Activated naive CD4-positive, alpha-beta T cell treated with anti-CD3 and anti-CD28 coated beads, Interleukin-2, amount 50 U/mL, for 16 hours (primary cell): ENCODE results near the gene PDPK1.

Experiments used
- DNase-seq: peaks from one replicate; pipeline ENCODE4 v3.0.0-alpha.2; 2020

The PDPK1 gene

GRCh38 chr16:2537451-2538379 lies at the start of gene PDPK1:
PDPK1 (plus strand) TSS chr16:2538021; CDS start chr16:2538113, 92 bp downstream.
- DNase-seq, result peak; percentile 95

- DNase-seq, result no peak
These were observed 48.2 kb upstream of the PDPK1 start for GRCh38 chr16:2489581-2489980.

GRCh38 chr16:2490190-2491105 lies 47.4 kb upstream of the PDPK1 start:
- no peak for DNase-seq

- DNase-seq, result no peak
These were observed 45.5 kb upstream of the PDPK1 start for GRCh38 chr16:2492292-2492691.

GRCh38 chr16:2493605-2494004 lies 44.2 kb upstream of the PDPK1 start:
- no peak for DNase-seq

GRCh38 chr16:2494616-2495015 lies 43.2 kb upstream of the PDPK1 start:
- DNase-seq, result no peak

GRCh38 chr16:2495041-2495440 lies 42.8 kb upstream of the PDPK1 start:
- no peak for DNase-seq

GRCh38 chr16:2496223-2497115 lies 41.4 kb upstream of the PDPK1 start:
- DNase-seq, result no peak

- no peak for DNase-seq
These were observed 40.6 kb upstream of the PDPK1 start for GRCh38 chr16:2497116-2497630.

- DNase-seq, result no peak
These were observed 39.9 kb upstream of the PDPK1 start for GRCh38 chr16:2497695-2498484.

- no peak for DNase-seq
These were observed 39.1 kb upstream of the PDPK1 start for GRCh38 chr16:2498531-2499253.

- no peak for DNase-seq
These were observed 38.4 kb upstream of the PDPK1 start for GRCh38 chr16:2499454-2499853.

GRCh38 chr16:2499890-2500429 lies 37.9 kb upstream of the PDPK1 start:
- DNase-seq, result no peak

- no peak for DNase-seq
These were observed 37.3 kb upstream of the PDPK1 start for GRCh38 chr16:2500430-2500917.

GRCh38 chr16:2500918-2501750 lies 36.7 kb upstream of the PDPK1 start:
- DNase-seq, result peak; percentile 81

- no peak for DNase-seq
These were observed 35.6 kb upstream of the PDPK1 start for GRCh38 chr16:2501946-2502895.

GRCh38 chr16:2505695-2506094 lies 32.1 kb upstream of the PDPK1 start:
- DNase-seq, result no peak

- DNase-seq, result no peak
These were observed 30.7 kb upstream of the PDPK1 start for GRCh38 chr16:2507052-2507659.
